Activated CD8-positive, alpha-beta T cell treated with anti-CD3 and anti-CD28 coated beads for 36 hours (primary cell): ENCODE measurements around the gene TNFSF8. TPM values are rescaled to one million over a fixed set of nuclear protein-coding genes. Genes with fewer than 3 reads are reported as not detected.

ENCODE experiments used
- ATAC-seq: fragments of 200-7000 bp; cut with Tn5 transposase; one replicate; pipeline ENCODE4 v1.10.0; 2021; ENCODE audit warnings: mild to moderate bottlenecking, moderate library complexity
- CTCF ChIA-PET: fragments of 350-600 bp; sonication (Branson Sonifier 250); formaldehyde crosslinking; loops from one replicate; lab custom pipeline; 2021; ENCODE audit warnings: antibody characterized with exemption; lab: Charles Lee
- POLR2A ChIA-PET: fragments of 350-600 bp; sonication (Branson Sonifier 250); formaldehyde crosslinking; loops from one replicate; lab custom pipeline; 2021; ENCODE audit warnings: antibody characterized with exemption; lab: Charles Lee
- DNase-seq: peaks from one replicate; pipeline ENCODE4 v3.0.0-alpha.2; 2020
- H3K27ac Mint-ChIP-seq: one replicate; pipeline ENCODE4 v1.8.0; 2021; ENCODE audit warnings: mild to moderate bottlenecking, mixed read lengths
- H3K27me3 Mint-ChIP-seq: one replicate; pipeline ENCODE4 v1.8.0; 2021; ENCODE audit warnings: mixed read lengths
- H3K36me3 Mint-ChIP-seq: one replicate; pipeline ENCODE4 v1.8.0; 2021; ENCODE audit warnings: low read depth, mixed read lengths
- H3K4me1 Mint-ChIP-seq: one replicate; pipeline ENCODE4 v1.8.0; 2021; ENCODE audit warnings: low read depth, mixed read lengths
- H3K4me3 Mint-ChIP-seq: one replicate; pipeline ENCODE4 v1.8.0; 2021; ENCODE audit warnings: mild to moderate bottlenecking, moderate library complexity, mixed read lengths
- H3K9me3 Mint-ChIP-seq: one replicate; pipeline ENCODE4 v1.8.0; 2021; ENCODE audit warnings: mixed read lengths
- CTCF ChIP-seq: fragments of 200-600 bp; IDR thresholded peaks from one replicate; pipeline ENCODE4 v1.8.0; 2022; ENCODE audit warnings: antibody characterized with exemption, mild to moderate bottlenecking
- intact Hi-C: fragments of 100-400 bp; cut with micrococcal nuclease; formaldehyde crosslinking; loops from one replicate; pipeline ENCODE4 v1.10.0; 2022
- total RNA-seq, 2 experiments: library from RNA; stranded (reverse); gene quantifications; one replicate each; pipeline ENCODE4 v1.2.3, GENCODE V29; 2021

The TNFSF8 gene
- total RNA-seq, 2 experiments from 2014 or later: 21.7 to 23.9 TPM

- DNase-seq (no peak), ATAC-seq (no peak)
- no peak overlapping the region for H3K4me3 Mint-ChIP-seq
- peaks cover 2% of the 10 kb centered on the region for H3K9me3 Mint-ChIP-seq
- intact Hi-C loops: no loop called here
- H3K27me3 Mint-ChIP-seq: no peaks in the 10 kb centered on the region
- POLR2A ChIA-PET: interaction anchor here (5.0 to 6.1 kb wide), 2 partner anchors 14 to 23 kb away, joined by 21 to 39 read pairs; no protein-coding TSS in a partner anchor
- no peak for TF ChIP-seq CTCF
- CTCF ChIA-PET: interaction anchor here (3.4 kb wide), 1 partner anchor 82 kb away, joined by 14 read pairs; no protein-coding TSS in a partner anchor
- H3K36me3 Mint-ChIP-seq: peaks cover 12% of the 10 kb centered on the region
- H3K27ac Mint-ChIP-seq: peak overlapping the region; percentile 27
- peaks cover 30% of the 10 kb centered on the region for H3K4me1 Mint-ChIP-seq
Observed at GRCh38 chr9:114932502-114932901, 2.1 kb upstream of the TNFSF8 start.

GRCh38 chr9:114931407-114931806 lies 1.0 kb upstream of the TNFSF8 start:
- Mint-ChIP-seq H3K27me3 (no peaks in the 10 kb centered on the region), H3K4me1 (peaks cover 39% of the 10 kb centered on the region), H3K27ac (peak overlapping the region; percentile 97), H3K36me3 (peaks cover 18% of the 10 kb centered on the region), H3K4me3 (peak overlapping the region; percentile 89), H3K9me3 (peaks cover 2% of the 10 kb centered on the region)
- ATAC-seq (no peak), DNase-seq (no peak)
- intact Hi-C loops: no loop called here
- POLR2A ChIA-PET: interaction anchor here (0.6 to 6.1 kb wide), 7 partner anchors 10 to 247 kb away, joined by 3 to 39 read pairs (median 5); no protein-coding TSS in a partner anchor
- TF ChIP-seq CTCF: no peak
- CTCF ChIA-PET: interaction anchor here (0.7 to 3.4 kb wide), 8 partner anchors 9 to 392 kb away, joined by 3 to 14 read pairs (median 4); no protein-coding TSS in a partner anchor

- H3K27ac Mint-ChIP-seq: peak overlapping the region; percentile 98
- CTCF ChIA-PET: interaction anchor here (0.9 to 4.1 kb wide), 18 partner anchors 9 to 337 kb away, joined by 3 to 29 read pairs (median 6); partner anchors contain the start of gene TEX48
- no peak for TF ChIP-seq CTCF
Observed at GRCh38 chr9:114929201-114929600, 1.2 kb downstream of the TNFSF8 start.

GRCh38 chr9:114928671-114929070 lies 1.7 kb downstream of the TNFSF8 start:
- TF ChIP-seq CTCF: no peak
- no peak for ATAC-seq
- H3K9me3 Mint-ChIP-seq: peaks cover 2% of the 10 kb centered on the region
- peak overlapping the region; percentile 89 for H3K4me3 Mint-ChIP-seq
- CTCF ChIA-PET: interaction anchor here (0.7 to 4.1 kb wide), 20 partner anchors 9 to 336 kb away, joined by 3 to 29 read pairs (median 5); partner anchors contain the start of gene TEX48
- DNase-seq: no peak
- no peaks in the 10 kb centered on the region for H3K27me3 Mint-ChIP-seq
- POLR2A ChIA-PET: interaction anchor here (0.7 to 6.1 kb wide), 19 partner anchors 7 to 543 kb away, joined by 3 to 39 read pairs (median 5); partner anchors contain the start of gene AKNA
- intact Hi-C loops: loop anchor here (5.0 kb wide), 1 partner anchor 84 kb away; no protein-coding TSS in a partner anchor
- peaks cover 35% of the 10 kb centered on the region for H3K36me3 Mint-ChIP-seq
- peak overlapping the region; percentile 98 for H3K27ac Mint-ChIP-seq
- H3K4me1 Mint-ChIP-seq: peaks cover 60% of the 10 kb centered on the region

More at GRCh38 chr9:114929201-114929600, 1.2 kb downstream of the TNFSF8 start:
- ATAC-seq (peak; percentile 12), DNase-seq (no peak)
- peaks cover 58% of the 10 kb centered on the region for H3K4me1 Mint-ChIP-seq
- peaks cover 34% of the 10 kb centered on the region for H3K36me3 Mint-ChIP-seq
- peak overlapping the region; percentile 89 for H3K4me3 Mint-ChIP-seq
- H3K27me3 Mint-ChIP-seq: no peaks in the 10 kb centered on the region
- H3K9me3 Mint-ChIP-seq: peaks cover 2% of the 10 kb centered on the region
- POLR2A ChIA-PET: interaction anchor here (0.7 to 6.1 kb wide), 21 partner anchors 8 to 544 kb away, joined by 3 to 39 read pairs (median 7); partner anchors contain the start of gene AKNA
- intact Hi-C loops: loop anchor here (5.0 kb wide), 1 partner anchor 83 kb away; no protein-coding TSS in a partner anchor

GRCh38 chr9:114928136-114928535 lies 2.3 kb downstream of the TNFSF8 start:
- POLR2A ChIA-PET: interaction anchor here (0.9 to 6.1 kb wide), 12 partner anchors 10 to 541 kb away, joined by 3 to 39 read pairs (median 6); partner anchors contain the start of gene AKNA
- CTCF ChIA-PET: interaction anchor here (0.7 to 4.1 kb wide), 19 partner anchors 8 to 336 kb away, joined by 3 to 29 read pairs (median 5); partner anchors contain the start of gene TEX48
- ATAC-seq (no peak), DNase-seq (no peak)
- Mint-ChIP-seq H3K4me1 (peaks cover 62% of the 10 kb centered on the region), H3K36me3 (peaks cover 38% of the 10 kb centered on the region), H3K27me3 (no peaks in the 10 kb centered on the region), H3K9me3 (peaks cover 2% of the 10 kb centered on the region), H3K27ac (peak overlapping the region; percentile 98), H3K4me3 (peak overlapping the region; percentile 89)
- intact Hi-C loops: loop anchor here (5.0 kb wide), 1 partner anchor 84 kb away; no protein-coding TSS in a partner anchor
- no peak for TF ChIP-seq CTCF
